ENCODE results near the gene GPR15LG.
"Not testable (repeated sequence)": the region's sequence is repeated elsewhere in the genome, so short reads cannot be mapped to it uniquely, and the experiment has no call there.

The GPR15LG gene

GRCh38 chr10:84164442-84164841 lies 9.2 kb upstream of the GPR15LG start:
- TF ChIP-seq, protein P1, sequence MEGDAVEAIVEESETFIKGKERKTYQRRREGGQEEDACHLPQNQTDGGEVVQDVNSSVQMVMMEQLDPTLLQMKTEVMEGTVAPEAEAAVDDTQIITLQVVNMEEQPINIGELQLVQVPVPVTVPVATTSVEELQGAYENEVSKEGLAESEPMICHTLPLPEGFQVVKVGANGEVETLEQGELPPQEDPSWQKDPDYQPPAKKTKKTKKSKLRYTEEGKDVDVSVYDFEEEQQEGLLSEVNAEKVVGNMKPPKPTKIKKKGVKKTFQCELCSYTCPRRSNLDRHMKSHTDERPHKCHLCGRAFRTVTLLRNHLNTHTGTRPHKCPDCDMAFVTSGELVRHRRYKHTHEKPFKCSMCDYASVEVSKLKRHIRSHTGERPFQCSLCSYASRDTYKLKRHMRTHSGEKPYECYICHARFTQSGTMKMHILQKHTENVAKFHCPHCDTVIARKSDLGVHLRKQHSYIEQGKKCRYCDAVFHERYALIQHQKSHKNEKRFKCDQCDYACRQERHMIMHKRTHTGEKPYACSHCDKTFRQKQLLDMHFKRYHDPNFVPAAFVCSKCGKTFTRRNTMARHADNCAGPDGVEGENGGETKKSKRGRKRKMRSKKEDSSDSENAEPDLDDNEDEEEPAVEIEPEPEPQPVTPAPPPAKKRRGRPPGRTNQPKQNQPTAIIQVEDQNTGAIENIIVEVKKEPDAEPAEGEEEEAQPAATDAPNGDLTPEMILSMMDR (conservative IDR thresholded peaks at IDR 0.05), result no peak
- no peak for TF ChIP-seq ZFX (IDR thresholded peaks at IDR 0.05)

DNA sequence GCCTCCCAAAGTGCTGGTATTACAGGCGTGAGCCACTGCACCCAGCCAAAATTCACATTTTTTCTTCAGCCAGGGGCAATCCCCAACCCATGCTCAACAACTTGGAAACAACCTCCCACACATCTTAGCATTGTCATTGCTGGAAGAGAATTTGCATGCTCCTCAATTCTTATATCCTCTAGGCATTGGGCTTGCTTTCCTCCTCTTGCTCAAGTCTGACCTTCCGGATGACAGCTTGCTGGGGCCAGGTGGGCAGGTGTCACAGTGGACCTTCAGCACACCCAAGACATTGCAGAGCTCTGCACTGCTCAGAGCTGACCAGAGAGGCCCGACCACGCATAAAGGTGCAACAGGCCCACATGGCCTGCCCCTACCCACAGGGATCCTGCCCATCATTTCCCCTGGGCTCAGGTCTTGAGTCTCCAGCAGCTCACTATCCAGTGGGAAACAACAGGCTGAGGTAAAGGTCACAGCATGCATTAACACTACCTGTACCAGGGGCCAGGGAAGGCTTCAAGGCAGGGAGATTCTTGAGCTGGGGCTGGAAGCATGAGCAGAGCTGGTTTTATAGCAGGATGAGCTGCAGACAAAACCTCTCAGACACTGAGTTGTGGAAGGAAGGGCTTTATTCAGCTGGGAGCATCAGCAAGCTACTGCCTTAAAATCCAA lies 6.8 kb upstream of the GPR15LG start:
- TF ChIP-seq ZFX (IDR thresholded peaks at IDR 0.05), result no peak
- TF ChIP-seq, protein P1 (conservative IDR thresholded peaks at IDR 0.05), result no peak
- H3K27ac ChIP-seq, result no peak overlapping the region

More at GRCh38 chr10:84164442-84164841, 9.2 kb upstream of the GPR15LG start:
- no peak overlapping the region for H3K27ac ChIP-seq

DNA sequence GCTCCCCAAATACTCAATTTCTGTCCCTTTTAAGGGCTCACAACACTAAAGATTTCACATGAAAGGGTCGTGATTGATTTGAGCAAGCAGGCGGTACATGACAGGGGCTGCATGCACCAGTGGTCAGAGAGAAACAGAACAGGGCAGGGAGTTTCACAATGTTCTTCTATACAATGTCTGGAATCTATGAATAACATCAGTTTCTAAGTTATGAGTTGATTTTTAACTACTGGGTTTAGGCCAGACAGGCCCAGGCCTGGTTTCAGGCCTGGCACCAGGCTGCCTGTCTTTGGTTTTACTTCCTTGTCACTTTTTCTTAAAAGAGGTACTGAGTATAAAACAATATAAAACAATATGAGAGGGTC lies 6.3 kb upstream of the GPR15LG start:
- not testable (repeated sequence) for H3K27ac ChIP-seq

DNA sequence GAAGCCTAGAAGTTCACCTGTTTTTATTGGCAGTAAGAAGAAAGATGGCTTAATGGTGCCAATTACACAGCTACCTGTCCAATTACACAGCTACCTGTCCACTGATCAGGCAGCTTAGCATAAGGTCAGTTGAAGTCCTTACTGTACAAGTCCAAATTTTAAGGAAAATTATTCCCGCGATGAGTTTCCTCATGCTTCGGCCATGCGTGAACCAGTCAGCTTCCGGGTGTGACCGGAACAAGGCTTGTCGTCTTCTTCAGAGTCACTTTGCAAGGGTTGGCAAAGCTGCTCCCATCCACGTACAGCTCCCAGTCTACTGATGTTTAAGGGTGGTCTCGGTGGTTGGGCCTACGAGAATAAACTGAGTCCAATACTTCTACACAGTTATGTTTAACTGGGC lies 5.2 kb upstream of the GPR15LG start:
- not testable (repeated sequence) for H3K27ac ChIP-seq

DNA sequence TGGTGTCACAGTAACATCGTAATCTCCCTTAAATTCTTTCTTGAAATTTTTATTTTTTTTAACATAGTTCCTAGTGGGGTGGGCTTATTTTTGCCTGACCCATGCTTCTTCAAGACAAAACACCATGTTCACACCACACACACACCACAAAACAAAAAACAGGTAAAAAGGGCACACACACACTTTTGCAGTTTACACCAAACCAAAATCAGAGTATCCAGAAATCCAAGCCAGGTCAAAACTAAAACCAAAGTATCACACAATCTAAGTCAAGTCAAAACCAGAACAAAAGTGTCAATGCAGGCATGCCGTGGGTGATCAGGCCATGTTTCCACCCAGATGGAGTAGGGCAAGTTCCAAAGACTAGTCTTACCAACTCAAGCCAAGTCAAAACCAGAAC lies 2.4 kb upstream of the GPR15LG start:
- not testable (repeated sequence) for H3K27ac ChIP-seq

GRCh38 chr10:84171700-84172466 lies 1.7 kb upstream of the GPR15LG start:
- not testable (repeated sequence) for H3K27ac ChIP-seq

DNA sequence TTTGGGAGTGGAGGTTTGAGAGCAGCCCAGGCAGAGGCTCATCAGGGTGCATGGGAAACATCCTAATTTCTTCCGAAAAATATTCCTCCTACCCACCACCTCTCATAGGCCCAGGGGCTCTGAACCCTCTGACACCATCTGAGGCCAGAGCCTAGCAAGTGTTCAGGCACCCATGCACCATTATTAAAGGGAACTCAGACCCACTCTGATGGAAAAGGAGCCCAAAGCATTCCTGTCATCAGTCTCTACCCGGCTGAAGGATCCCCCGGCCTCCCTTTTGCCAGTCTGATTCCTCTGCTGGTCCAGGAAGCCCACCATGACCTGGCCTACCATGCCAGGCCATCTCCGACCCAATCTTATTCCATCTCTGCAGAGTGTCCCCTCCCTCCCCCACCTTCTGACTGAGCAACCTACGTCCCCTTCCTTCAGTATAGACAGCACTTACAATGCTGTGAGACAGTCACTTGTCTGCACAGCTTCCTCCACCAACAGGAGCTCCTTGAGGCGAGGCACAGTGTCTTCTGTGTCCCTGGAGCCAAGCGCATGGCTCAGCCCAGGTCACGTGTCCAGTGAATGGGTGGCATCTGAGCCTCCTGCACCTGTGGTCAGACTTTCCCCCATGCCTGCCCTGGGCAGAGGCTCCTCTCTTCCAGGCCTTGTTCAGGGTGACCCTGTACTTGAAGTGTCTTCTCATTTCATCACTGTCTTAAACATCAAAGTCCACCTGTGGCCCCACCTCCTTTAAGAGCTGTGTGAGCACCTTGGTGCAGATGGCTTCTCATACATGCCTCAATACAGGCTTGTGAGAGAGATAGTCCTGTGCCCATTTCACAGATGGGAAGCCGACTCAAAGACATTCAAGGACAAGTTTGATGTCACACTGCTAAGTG lies 889 bp upstream of the GPR15LG start:
- no peak overlapping the region for H3K27ac ChIP-seq
- TF ChIP-seq, protein P1 (conservative IDR thresholded peaks at IDR 0.05), result no peak
- TF ChIP-seq ZFX (IDR thresholded peaks at IDR 0.05), result no peak

GRCh38 chr10:84175436-84175835 lies 1.8 kb downstream of the GPR15LG start:
- no peak overlapping the region for H3K27ac ChIP-seq
- TF ChIP-seq, protein P1 (conservative IDR thresholded peaks at IDR 0.05), result no peak
- TF ChIP-seq ZFX (IDR thresholded peaks at IDR 0.05), result no peak

DNA sequence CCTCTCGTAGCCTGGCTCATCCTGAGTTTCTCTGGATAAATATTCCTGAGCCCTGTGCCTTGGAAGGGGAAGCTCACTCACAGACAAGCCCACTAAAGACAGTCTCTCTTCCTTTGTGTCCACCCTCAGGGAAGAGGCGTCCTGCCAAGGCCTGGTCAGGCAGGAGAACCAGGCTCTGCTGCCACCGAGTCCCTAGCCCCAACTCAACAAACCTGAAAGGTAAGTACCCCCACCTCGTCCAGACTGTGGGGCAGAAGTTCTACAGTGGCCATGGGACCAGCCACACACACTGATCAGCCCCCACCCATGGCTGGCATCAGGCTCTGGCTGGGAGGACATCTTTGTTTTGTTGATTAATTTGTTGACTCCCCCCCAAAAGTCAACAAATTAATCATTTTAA lies 2.8 kb downstream of the GPR15LG start:
- TF ChIP-seq, protein P1 (conservative IDR thresholded peaks at IDR 0.05), result no peak
- TF ChIP-seq ZFX (IDR thresholded peaks at IDR 0.05), result no peak
- H3K27ac ChIP-seq, result no peak overlapping the region
